Sigmoid colon (tissue), 3 donors: ENCODE data around the gene HDAC8.

Source experiments
- POLR2A ChIP-seq, 2 donors: fragments of 450-650 bp; IDR thresholded peaks; one replicate each; pipeline ENCODE4 v1.6.1; 2016; ENCODE audit warnings: antibody characterized with exemption in 2 of 2, mild to moderate bottlenecking in 2 of 2, moderate library complexity in 2 of 2
- TF ChIP-seq, protein P1 (sequence below), 4 experiments: fragments of 450-650 bp in 3 of 4; fragments of 200-600 bp in 1 of 4; IDR thresholded peaks; one replicate each; pipeline ENCODE4 v1.5.1; 2016 to 2019; ENCODE audit warnings: antibody characterized with exemption in 4 of 4, mild to moderate bottlenecking in 3 of 4, moderate library complexity in 2 of 4

GRCh38 chrX:72314881-72315280 is 257.8 kb downstream of the HDAC8 start:
- TF ChIP-seq, protein P1, sequence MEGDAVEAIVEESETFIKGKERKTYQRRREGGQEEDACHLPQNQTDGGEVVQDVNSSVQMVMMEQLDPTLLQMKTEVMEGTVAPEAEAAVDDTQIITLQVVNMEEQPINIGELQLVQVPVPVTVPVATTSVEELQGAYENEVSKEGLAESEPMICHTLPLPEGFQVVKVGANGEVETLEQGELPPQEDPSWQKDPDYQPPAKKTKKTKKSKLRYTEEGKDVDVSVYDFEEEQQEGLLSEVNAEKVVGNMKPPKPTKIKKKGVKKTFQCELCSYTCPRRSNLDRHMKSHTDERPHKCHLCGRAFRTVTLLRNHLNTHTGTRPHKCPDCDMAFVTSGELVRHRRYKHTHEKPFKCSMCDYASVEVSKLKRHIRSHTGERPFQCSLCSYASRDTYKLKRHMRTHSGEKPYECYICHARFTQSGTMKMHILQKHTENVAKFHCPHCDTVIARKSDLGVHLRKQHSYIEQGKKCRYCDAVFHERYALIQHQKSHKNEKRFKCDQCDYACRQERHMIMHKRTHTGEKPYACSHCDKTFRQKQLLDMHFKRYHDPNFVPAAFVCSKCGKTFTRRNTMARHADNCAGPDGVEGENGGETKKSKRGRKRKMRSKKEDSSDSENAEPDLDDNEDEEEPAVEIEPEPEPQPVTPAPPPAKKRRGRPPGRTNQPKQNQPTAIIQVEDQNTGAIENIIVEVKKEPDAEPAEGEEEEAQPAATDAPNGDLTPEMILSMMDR (IDR thresholded peaks at IDR 0.05), result no peak
- TF ChIP-seq POLR2A (IDR thresholded peaks at IDR 0.05), result no peak
